ENCODE data around the gene ATP5MC2.
A peak's percentile ranks its signal among the peaks of the same experiment; 100 is the strongest.

ATP5MC2 gene

GRCh38 chr12:53624956-53625355 lies 50.9 kb downstream of the ATP5MC2 start:
- no peaks in the 10 kb centered on the region for H3K27me3 ChIP-seq (replicated peaks; ENCODE audit: control insufficient read depth, insufficient read depth, low read length)
- peak overlapping the region; percentile 79 for H3K4me3 ChIP-seq (replicated peaks; ENCODE audit: low read depth, low read length)
- no peak for DNase-seq (ENCODE audit: extremely low read depth, insufficient read length)
- H3K36me3 ChIP-seq (ENCODE audit: control insufficient read depth, insufficient read depth, low read length), result 0 out of 2 replicates have a peak, but pooled peaks cover 1% of the 10 kb centered on the region
- TF ChIP-seq CTCF (IDR thresholded peaks at IDR 0.05; ENCODE audit: insufficient read depth, low read length, poor library complexity, severe bottlenecking), result no peak

- no peaks in the 10 kb centered on the region for H3K27me3 ChIP-seq (replicated peaks; ENCODE audit: control insufficient read depth, insufficient read depth, low read length)
- 0 out of 2 replicates have a peak, but pooled peaks cover 1% of the 10 kb centered on the region for H3K36me3 ChIP-seq (ENCODE audit: control insufficient read depth, insufficient read depth, low read length)
- DNase-seq (ENCODE audit: extremely low read depth, insufficient read length), result no peak
- TF ChIP-seq CTCF (IDR thresholded peaks at IDR 0.05; ENCODE audit: insufficient read depth, low read length, poor library complexity, severe bottlenecking), result no peak
- peak overlapping the region; percentile 79 for H3K4me3 ChIP-seq (replicated peaks; ENCODE audit: low read depth, low read length)
Observed at GRCh38 chr12:53624458-53624857, 51.4 kb downstream of the ATP5MC2 start.

- H3K4me3 ChIP-seq (replicated peaks; ENCODE audit: low read depth, low read length), result peak overlapping the region; percentile 79
- no peaks in the 10 kb centered on the region for H3K27me3 ChIP-seq (replicated peaks; ENCODE audit: control insufficient read depth, insufficient read depth, low read length)
- TF ChIP-seq CTCF (IDR thresholded peaks at IDR 0.05; ENCODE audit: insufficient read depth, low read length, poor library complexity, severe bottlenecking), result no peak
- no peak for DNase-seq (ENCODE audit: extremely low read depth, insufficient read length)
- 0 out of 2 replicates have a peak, but pooled peaks cover 1% of the 10 kb centered on the region for H3K36me3 ChIP-seq (ENCODE audit: control insufficient read depth, insufficient read depth, low read length)
Observed at GRCh38 chr12:53623548-53624385, 52.1 kb downstream of the ATP5MC2 start.

- H3K4me3 ChIP-seq (replicated peaks; ENCODE audit: low read depth, low read length), result no peak overlapping the region
Observed at GRCh38 chr12:53622724-53623123, 53.2 kb downstream of the ATP5MC2 start.

GRCh38 chr12:53618275-53618674 lies 57.6 kb downstream of the ATP5MC2 start:
- no peak for TF ChIP-seq CTCF (IDR thresholded peaks at IDR 0.05; ENCODE audit: insufficient read depth, low read length, poor library complexity, severe bottlenecking)
- peaks cover 1% of the 10 kb centered on the region; the same call in 1 of the 2 replicates for H3K36me3 ChIP-seq (ENCODE audit: control insufficient read depth, insufficient read depth, low read length)
- H3K4me3 ChIP-seq (replicated peaks; ENCODE audit: low read depth, low read length), result peak overlapping the region; percentile 52
- no peaks in the 10 kb centered on the region for H3K27me3 ChIP-seq (replicated peaks; ENCODE audit: control insufficient read depth, insufficient read depth, low read length)
- no peak for DNase-seq (ENCODE audit: extremely low read depth, insufficient read length)

More at GRCh38 chr12:53622724-53623123, 53.2 kb downstream of the ATP5MC2 start:
- no peaks in the 10 kb centered on the region for H3K27me3 ChIP-seq (replicated peaks; ENCODE audit: control insufficient read depth, insufficient read depth, low read length)
- TF ChIP-seq CTCF (IDR thresholded peaks at IDR 0.05; ENCODE audit: insufficient read depth, low read length, poor library complexity, severe bottlenecking), result no peak
- DNase-seq (ENCODE audit: extremely low read depth, insufficient read length), result no peak
- H3K36me3 ChIP-seq (ENCODE audit: control insufficient read depth, insufficient read depth, low read length), result 0 out of 2 replicates have a peak, but pooled peaks cover 1% of the 10 kb centered on the region

Data from GM06990 (cell line).